ENCODE results near the gene TPPP3.
"Not testable (repeated sequence)": the region's sequence is repeated elsewhere in the genome, so short reads cannot be mapped to it uniquely, and the experiment has no call there.

GRCh38 chr16:67415421-67415820 lies 22.1 kb upstream of the TPPP3 start:
- TF ChIP-seq, protein P1, sequence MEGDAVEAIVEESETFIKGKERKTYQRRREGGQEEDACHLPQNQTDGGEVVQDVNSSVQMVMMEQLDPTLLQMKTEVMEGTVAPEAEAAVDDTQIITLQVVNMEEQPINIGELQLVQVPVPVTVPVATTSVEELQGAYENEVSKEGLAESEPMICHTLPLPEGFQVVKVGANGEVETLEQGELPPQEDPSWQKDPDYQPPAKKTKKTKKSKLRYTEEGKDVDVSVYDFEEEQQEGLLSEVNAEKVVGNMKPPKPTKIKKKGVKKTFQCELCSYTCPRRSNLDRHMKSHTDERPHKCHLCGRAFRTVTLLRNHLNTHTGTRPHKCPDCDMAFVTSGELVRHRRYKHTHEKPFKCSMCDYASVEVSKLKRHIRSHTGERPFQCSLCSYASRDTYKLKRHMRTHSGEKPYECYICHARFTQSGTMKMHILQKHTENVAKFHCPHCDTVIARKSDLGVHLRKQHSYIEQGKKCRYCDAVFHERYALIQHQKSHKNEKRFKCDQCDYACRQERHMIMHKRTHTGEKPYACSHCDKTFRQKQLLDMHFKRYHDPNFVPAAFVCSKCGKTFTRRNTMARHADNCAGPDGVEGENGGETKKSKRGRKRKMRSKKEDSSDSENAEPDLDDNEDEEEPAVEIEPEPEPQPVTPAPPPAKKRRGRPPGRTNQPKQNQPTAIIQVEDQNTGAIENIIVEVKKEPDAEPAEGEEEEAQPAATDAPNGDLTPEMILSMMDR (IDR thresholded peaks at IDR 0.05): not testable (repeated sequence)
- TF ChIP-seq EZH2 (IDR thresholded peaks at IDR 0.05; ENCODE audit: borderline replicate concordance, insufficient read depth, low read depth, low read length, poor library complexity, severe bottlenecking): not testable (repeated sequence)

Measured in B cell (primary cell).